ENCODE measurements around the gene PGAM1.
"Not testable (repeated sequence)": the region's sequence is repeated elsewhere in the genome, so short reads cannot be mapped to it uniquely, and the experiment has no call there.

The PGAM1 gene

DNA sequence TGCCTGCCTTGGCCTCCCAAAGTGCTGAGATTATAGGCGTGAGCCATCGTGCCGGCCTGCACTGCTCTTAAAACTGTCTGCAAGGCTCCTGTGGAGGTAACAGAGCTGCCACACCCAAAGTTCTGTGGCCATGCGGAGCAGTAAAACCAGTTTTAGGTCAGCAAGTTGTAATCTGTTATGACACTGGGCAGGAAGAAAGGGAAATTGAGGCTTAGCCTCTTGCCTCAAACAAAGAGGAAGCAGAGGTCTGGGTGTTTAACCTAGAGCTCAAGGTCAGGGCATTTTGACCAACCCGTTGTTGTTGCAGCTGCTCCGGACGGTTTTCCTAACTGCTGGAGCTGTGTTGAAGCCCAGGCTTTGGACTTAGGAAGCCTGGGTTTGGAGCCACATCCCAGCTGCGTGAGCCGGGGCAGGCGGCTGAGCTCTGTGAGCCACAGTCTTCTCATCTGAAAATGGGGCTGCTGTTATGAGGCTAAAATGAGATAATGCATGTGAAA is 17.4 kb upstream of the PGAM1 start:
- DNase-seq = no peak

DNA sequence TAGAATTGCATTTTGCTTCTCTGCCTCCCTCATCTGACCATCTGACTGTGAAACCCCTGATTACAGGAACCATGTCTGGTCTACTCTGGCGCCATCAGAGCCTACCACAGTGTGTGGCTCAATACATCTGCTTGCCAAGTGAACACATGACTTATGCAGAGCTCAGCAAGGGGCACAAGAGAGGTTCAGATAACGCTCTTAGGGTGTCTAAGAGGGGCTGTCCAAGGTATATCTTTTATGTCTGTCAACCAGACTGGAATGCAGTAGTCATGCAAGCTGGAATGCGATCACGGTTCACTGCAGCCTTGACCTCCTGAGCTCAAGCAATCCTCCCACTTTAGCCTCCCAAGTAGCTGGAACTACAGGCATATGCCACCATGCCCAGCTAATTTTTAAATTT is 14.6 kb upstream of the PGAM1 start:
- no peak for DNase-seq

- DNase-seq = no peak
These were observed 13.1 kb upstream of the PGAM1 start for GRCh38 chr10:97412891-97413304.

- DNase-seq = no peak
These were observed 9.4 kb upstream of the PGAM1 start for GRCh38 chr10:97416565-97416964.

- not testable (repeated sequence) for DNase-seq
These were observed 2.3 kb upstream of the PGAM1 start for GRCh38 chr10:97423757-97424098.

GRCh38 chr10:97426776-97427570 is 982 bp downstream of the PGAM1 start:
- no peak for DNase-seq

GRCh38 chr10:97427571-97428179 is 1.7 kb downstream of the PGAM1 start:
- no peak for DNase-seq

GRCh38 chr10:97428572-97428981 is 2.6 kb downstream of the PGAM1 start:
- no peak for DNase-seq

- no peak for DNase-seq
These were observed 8.1 kb downstream of the PGAM1 start for GRCh38 chr10:97434055-97434454.

- no peak for DNase-seq
These were observed 8.6 kb downstream of the PGAM1 start for GRCh38 chr10:97434557-97434956.

DNA sequence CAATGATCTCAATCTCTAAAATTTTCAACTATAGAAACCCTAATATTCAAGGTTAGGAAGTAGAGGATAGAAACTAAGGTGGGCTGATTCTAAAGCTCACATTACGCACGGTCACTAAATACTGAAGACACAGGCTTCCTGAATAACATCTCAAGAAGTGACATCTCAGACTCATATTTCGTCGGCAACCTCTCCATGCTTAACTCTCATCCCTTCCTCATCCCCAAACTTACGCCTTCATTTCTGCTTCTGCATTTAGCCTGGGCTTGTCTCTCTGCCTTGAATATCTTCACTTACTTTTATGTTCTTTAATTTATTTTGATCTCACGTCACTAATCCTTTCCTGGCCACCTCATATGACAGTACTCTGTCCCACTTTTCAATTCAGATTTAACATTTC is 9.2 kb downstream of the PGAM1 start:
- DNase-seq = no peak

GRCh38 chr10:97442277-97442676 is 16.3 kb downstream of the PGAM1 start:
- no peak for DNase-seq

GRCh38 chr10:97444212-97444611 is 18.2 kb downstream of the PGAM1 start:
- DNase-seq = no peak

DNA sequence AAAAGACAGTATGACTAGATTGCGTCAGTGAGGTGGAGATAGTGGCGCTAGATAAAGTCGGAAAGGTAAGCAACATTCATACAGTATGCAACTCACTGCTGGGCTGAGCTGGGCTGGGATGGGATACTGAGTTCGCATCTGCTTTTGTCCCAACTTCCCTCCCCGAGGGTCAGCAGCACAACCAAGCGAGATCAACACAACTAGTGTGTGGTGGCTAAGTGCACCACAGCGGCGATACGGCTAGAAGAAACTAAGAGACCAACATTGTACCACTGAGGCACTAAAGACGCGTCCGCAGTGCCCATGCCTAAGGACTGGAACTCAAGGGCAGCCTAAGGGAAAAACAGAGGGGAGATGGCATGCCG is 19.3 kb downstream of the PGAM1 start:
- DNase-seq = no peak

- DNase-seq = peak; percentile 84
These were observed 20.0 kb downstream of the PGAM1 start, which contains the start of the genes EXOSC1 and ZDHHC16 for GRCh38 chr10:97445722-97446639. TSS of gene EXOSC1 (minus strand) at chr10:97446006. CDS start at chr10:97445985, 21 bp downstream. TSS of gene ZDHHC16 (plus strand) at chr10:97446175. CDS start at chr10:97451676, 5,501 bp downstream.

DNA sequence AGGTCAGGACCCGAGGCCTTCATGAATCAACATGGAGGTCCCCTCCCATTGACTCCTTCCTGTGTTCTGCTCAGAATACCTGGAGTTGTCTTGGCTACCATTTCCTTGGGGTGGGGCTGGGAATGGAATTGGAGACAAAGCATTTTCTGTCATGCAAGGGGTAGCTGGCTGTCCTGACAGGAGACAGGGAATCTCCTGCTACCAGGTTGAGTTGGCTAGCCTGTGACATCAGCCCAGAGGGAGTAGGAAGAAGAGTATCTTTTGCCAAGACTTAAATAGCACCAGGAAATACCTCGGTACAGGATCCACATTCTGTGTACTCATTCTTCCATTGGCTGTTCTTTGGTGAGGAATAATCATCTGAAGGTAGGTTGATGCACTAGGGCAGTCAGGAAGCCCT is 24.8 kb downstream of the PGAM1 start:
- no peak for DNase-seq

GRCh38 chr10:97451605-97452004 is 25.6 kb downstream of the PGAM1 start:
- no peak for DNase-seq

DNA sequence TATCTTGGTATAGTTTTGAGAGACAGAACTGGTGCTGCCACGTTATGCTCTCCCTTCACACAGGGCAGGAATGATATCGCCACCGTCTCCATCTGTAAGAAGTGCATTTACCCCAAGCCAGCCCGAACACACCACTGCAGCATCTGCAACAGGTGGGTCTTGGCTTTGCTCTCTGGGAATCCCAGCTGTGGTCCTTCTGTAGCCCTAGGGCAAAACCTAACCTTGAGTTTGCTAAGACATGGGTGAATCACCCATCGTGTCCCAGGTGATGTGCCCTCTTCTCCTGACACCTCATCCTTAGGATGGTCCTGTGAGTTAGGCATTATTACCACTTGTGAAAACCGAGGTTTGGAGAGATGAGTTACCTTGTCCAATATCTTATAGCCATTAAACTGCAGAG is 26.4 kb downstream of the PGAM1 start:
- DNase-seq = no peak

GRCh38 chr10:97454330-97455036 is 28.5 kb downstream of the PGAM1 start:
- DNase-seq = no peak

- no peak for DNase-seq
These were observed 30.2 kb downstream of the PGAM1 start for GRCh38 chr10:97456034-97456685.

DNA sequence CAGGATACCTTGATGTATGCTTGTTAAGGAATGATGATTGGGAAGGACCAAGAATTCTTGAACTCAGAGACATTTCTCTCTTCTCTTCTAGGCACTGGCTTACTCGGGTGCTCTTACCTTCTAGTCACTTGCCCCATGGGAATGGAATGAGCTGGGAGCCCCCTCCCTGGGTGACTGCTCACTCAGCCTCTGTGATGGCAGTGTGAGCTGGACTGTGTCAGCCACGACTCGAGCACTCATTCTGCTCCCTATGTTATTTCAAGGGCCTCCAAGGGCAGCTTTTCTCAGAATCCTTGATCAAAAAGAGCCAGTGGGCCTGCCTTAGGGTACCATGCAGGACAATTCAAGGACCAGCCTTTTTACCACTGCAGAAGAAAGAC is 30.7 kb downstream of the PGAM1 start:
- no peak for DNase-seq

DNA sequence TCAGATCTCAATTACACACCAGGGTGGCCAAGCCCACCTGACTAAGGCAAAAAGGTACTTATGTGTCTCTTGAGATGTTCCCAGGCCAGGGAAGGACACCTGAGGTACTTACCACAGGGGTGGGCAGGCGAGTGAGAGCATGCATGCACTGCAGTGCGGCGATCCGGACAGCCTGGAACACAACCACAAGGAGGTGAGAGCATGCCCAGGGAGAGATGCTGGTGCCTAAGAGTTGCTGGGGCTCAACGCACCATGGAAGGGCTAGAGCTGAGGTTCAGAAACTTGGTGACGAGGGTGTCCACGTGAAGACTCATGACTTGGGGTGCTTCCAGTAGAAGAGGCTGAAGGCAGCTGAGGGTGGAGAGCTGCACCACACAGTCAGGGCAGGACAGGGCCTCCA is 33.1 kb downstream of the PGAM1 start:
- no peak for DNase-seq

Measured in activated effector memory CD4-positive, alpha-beta T cell treated with Interleukin-2 at 50 U/mL for 16 hours (primary cell).